ACC112 (cell line): ENCODE results near the gene AXIN1.
"Not testable (repeated sequence)": the region's sequence is repeated elsewhere in the genome, so short reads cannot be mapped to it uniquely, and the experiment has no call there.

ENCODE experiments used
- H2AFZ ChIP-seq: fragments of 200-600 bp; sonication (generic); one replicate; pipeline ENCODE4 v1.6.0; 2017; ENCODE audit warnings: antibody characterized with exemption, low read length; ENCODE audit not compliant: unreplicated experiment
- H3K27ac ChIP-seq: fragments of 200-600 bp; sonication (generic); 2 replicates; pipeline ENCODE4 v1.5.1; 2014; ENCODE audit warnings: low read depth, mild to moderate bottlenecking, antibody characterized with exemption, low read length, moderate library complexity
- H3K27me3 ChIP-seq: fragments of 200-600 bp; sonication (generic); 2 replicates; pipeline ENCODE4 v1.6.1; 2014; ENCODE audit warnings: mild to moderate bottlenecking, antibody characterized with exemption, low read length, moderate library complexity, mixed read lengths; ENCODE audit not compliant: insufficient read depth
- H3K36me3 ChIP-seq: fragments of 200-600 bp; sonication (generic); 2 replicates; pipeline ENCODE4 v1.6.1; 2016; ENCODE audit warnings: mild to moderate bottlenecking, antibody characterized with exemption, low read length, moderate library complexity, mixed read lengths; ENCODE audit not compliant: insufficient read depth
- H3K4me1 ChIP-seq: fragments of 200-600 bp; sonication (generic); one replicate; pipeline ENCODE4 v1.6.1; 2016; ENCODE audit warnings: low read length, mixed read lengths; ENCODE audit not compliant: insufficient read depth, unreplicated experiment, control insufficient read depth
- H3K4me3 ChIP-seq: fragments of 200-600 bp; sonication (generic); 2 replicates; pipeline ENCODE4 v1.5.1; 2014; ENCODE audit warnings: mild to moderate bottlenecking, low read depth, low read length
- H3K79me2 ChIP-seq: fragments of 200-600 bp; sonication (generic); one replicate; pipeline ENCODE4 v1.6.0; 2016; ENCODE audit warnings: low read length; ENCODE audit not compliant: control insufficient read depth, unreplicated experiment, insufficient read depth

The AXIN1 gene

DNA sequence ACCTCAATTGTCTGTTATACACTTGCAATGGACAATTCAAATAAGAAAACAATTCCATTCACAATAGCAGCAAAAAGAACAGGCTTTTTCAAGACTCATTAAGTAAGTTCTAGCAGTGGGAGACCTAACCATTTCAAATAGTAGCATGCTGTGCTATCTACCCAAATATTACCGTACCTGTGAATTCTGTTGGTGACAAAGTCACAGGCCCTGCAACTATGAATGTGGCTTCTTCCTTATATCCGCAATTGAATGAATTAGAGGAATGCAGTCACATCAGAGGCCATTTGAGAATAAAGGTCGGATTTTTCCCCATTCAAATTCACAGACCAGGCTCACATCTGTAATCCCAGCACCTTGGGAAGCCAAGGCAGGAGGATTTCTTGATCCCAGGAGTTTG lies 43.7 kb upstream of the AXIN1 start:
- peak overlapping the region; percentile 90 for H2AFZ ChIP-seq
- no peaks in the 10 kb centered on the region for H3K27me3 ChIP-seq
- peak overlapping the region; percentile 87 for H3K4me3 ChIP-seq
- no peaks in the 10 kb centered on the region for H3K36me3 ChIP-seq
- H3K4me1 ChIP-seq = peaks cover 12% of the 10 kb centered on the region
- peaks cover 9% of the 10 kb centered on the region for H3K79me2 ChIP-seq
- H3K27ac ChIP-seq = no peak overlapping the region

DNA sequence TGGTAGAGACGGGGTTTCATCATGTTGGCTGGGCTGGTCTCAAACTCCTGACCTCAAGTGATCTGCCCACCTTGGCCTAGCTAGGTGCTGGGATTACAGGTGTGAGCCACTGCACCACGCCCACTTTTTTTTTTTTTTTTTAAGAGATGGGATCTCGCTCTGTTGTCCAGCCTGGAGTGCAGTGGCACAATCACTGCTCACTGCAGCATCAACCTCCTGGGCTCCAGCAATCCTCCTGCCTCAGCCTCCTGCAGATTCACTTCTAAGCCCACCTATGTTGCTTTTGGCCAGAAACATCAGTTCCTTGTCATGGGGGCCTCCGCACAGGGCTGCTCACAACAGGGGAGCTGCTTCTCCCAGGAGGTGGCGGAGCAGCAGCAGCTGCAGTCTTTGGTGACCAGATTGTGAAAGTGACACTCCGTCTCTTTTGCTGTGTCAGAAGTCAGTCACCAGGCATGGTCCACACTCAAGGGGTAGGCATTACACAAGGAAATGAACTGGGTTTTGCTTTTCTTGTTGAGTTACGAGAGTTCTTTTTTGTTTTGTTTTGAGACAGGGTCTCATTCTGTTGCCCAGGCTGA lies 40.0 kb upstream of the AXIN1 start:
- no peaks in the 10 kb centered on the region for H3K4me1 ChIP-seq
- H3K4me3 ChIP-seq = no peak overlapping the region
- H2AFZ ChIP-seq = no peak overlapping the region
- H3K27me3 ChIP-seq = no peaks in the 10 kb centered on the region
- H3K27ac ChIP-seq = no peak overlapping the region
- H3K36me3 ChIP-seq = no peaks in the 10 kb centered on the region
- H3K79me2 ChIP-seq = no peaks in the 10 kb centered on the region

DNA sequence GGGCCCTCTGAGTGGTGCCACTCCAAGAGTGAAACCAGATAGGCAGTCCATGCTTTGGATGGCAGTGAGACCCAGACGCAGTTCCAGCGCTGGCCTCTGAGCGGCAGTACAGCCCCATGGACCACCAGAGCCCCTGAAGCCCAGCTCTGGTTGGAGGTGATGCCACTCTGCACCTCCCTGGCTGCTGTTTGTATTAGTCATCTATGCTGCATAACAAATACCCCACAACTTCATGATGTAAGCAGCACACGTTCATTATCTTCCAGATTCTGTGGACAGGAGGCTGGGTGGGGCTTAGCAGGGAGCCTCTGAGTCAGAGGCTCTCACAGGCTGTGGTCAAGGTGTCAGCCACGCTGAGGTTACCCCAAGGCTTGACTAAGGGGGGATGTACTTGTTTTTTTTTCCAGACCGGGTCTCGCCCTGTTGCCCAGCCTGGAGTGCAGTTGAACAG lies 39.4 kb upstream of the AXIN1 start:
- no peaks in the 10 kb centered on the region for H3K36me3 ChIP-seq
- no peak overlapping the region for H3K4me3 ChIP-seq
- H3K27me3 ChIP-seq = no peaks in the 10 kb centered on the region
- H3K79me2 ChIP-seq = no peaks in the 10 kb centered on the region
- no peak overlapping the region for H2AFZ ChIP-seq
- H3K4me1 ChIP-seq = no peaks in the 10 kb centered on the region
- H3K27ac ChIP-seq = no peak overlapping the region

DNA sequence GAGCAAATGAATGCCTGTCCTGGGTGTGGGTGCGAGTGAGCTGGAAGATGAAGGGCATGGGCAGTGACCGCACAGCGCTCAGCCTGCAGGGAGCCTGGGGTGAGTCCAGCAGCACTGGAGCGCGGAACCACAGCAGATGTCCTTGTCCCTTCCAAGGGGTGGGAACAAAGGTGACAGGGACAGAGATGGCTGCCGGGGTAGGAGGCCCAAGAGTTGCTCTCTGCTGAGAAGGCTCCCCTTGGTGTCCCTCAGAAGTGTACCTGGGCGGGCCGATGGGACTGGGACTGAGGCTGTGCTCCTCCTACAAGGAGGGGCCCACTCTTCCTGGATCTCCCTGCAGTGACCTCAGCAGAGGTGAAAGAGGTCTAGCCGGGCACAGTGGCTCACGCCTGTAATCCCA lies 36.8 kb upstream of the AXIN1 start:
- Histone ChIP-seq H2AFZ (no peak overlapping the region), H3K27me3 (no peaks in the 10 kb centered on the region), H3K27ac (no peak overlapping the region), H3K36me3 (no peaks in the 10 kb centered on the region), H3K4me3 (no peak overlapping the region), H3K79me2 (no peaks in the 10 kb centered on the region), H3K4me1 (no peaks in the 10 kb centered on the region)

DNA sequence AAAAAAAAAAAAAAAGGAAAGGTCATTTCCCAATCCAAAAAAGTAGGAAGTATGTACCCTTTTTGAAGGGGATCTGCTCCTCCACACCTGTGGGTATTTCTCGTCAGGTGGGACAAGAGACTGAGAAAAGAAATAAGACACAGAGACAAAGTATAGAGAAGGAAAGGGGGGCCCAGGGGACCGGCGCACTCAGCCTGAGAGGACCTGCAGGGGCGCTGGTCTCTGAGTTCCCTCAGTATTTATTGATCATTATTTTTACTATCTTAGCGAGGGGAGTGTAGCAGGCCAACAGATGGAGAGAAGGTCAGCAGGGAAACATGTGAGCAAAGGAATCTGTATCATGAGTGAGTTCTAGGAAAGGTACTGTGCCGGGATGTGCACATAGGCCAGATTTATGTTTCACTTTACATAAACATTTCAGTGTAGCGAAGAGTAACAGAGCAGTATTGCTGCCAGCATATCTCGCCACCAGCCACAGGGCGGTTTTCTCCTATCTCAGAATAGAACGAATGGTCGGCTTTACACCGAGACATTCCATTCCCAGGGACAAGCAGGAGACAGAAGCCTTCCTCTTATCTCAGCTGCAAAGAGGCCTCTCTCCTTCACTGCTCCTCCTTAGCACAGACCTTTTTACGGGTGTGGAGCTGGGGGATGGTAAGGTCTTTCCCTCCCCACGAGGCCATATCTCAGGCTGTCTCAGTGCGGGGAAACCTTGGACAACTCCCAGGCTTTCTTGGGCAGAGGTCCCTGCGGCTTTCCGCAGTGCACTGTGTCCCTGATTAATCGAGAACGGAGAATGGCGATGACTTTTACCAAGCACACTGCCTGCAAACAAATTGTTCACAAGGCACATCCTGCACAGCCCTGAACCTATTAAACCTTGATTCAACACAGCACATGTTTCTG lies 35.5 kb upstream of the AXIN1 start:
- H3K27ac ChIP-seq, H3K79me2 ChIP-seq, H3K4me3 ChIP-seq, H3K36me3 ChIP-seq, H3K4me1 ChIP-seq, H3K27me3 ChIP-seq: not testable (repeated sequence)
- peak overlapping the region; percentile 12 for H2AFZ ChIP-seq

DNA sequence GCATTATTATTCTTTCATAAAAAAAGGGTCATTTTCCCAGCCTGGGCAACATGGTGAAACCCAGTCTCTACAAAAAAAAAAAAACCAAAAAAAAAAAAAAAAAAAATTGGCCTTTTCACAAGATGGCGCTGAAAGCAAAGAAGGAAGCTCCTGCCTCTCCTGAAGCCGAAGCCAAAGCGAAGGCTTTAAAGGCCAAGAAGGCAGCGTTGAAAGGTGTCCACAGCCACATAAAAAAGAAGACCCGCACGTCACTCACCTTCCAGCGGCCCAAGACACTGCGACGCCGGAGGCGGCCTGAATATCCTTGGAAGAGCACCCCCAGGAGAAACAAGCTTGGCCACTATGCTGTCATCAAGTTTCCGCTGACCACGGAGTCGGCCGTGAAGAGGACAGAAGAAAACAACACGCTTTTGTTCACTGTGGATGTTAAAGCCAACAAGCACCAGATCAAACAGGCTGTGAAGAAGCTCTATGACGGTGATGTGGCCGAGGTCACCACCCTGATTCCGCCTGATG lies 34.2 kb upstream of the AXIN1 start:
- Histone ChIP-seq H2AFZ (no peak overlapping the region), H3K4me3 (no peak overlapping the region), H3K36me3 (no peaks in the 10 kb centered on the region), H3K79me2 (no peaks in the 10 kb centered on the region), H3K27ac (no peak overlapping the region), H3K4me1 (no peaks in the 10 kb centered on the region), H3K27me3 (no peaks in the 10 kb centered on the region)

DNA sequence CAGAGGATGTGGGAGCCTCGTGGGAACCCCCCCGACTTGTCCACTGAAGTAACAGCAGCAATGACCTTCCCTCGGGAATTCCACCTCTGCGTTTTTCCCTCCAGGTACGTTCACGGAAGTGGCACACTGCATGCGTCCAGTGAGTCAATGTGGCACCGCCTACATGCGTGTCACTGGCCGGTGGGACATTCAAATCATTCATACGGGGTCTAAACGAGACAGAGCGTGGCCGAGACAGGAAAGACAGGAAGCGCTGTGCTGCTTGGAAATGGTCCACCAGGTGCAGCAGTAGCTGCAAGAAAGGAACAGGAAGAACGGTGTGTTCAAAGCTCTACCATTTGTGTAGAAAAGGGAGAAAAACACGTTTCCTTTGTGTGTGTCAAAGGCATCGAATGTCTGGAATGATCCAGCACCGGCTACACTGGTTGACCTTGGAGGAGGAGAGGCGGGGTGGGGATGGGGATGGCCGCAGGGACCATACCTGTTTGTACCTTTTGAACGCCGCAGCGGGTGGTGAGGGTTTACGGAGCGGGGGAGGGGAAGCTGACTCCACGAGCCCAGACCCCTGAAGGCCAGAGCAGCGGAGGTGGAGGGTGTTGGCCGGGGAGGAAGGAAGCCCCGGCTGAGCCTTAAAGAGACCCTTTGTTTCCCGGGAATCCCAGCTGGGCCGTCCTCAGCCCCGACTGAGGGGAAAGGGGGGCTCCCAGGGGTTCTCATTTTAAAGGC lies 31.0 kb upstream of the AXIN1 start:
- Histone ChIP-seq H2AFZ (no peak overlapping the region), H3K79me2 (peaks cover 16% of the 10 kb centered on the region), H3K36me3 (no peaks in the 10 kb centered on the region), H3K27me3 (no peaks in the 10 kb centered on the region), H3K4me1 (no peaks in the 10 kb centered on the region), H3K4me3 (no peak overlapping the region; the same call in 1 of the 2 replicates), H3K27ac (no peak overlapping the region)

DNA sequence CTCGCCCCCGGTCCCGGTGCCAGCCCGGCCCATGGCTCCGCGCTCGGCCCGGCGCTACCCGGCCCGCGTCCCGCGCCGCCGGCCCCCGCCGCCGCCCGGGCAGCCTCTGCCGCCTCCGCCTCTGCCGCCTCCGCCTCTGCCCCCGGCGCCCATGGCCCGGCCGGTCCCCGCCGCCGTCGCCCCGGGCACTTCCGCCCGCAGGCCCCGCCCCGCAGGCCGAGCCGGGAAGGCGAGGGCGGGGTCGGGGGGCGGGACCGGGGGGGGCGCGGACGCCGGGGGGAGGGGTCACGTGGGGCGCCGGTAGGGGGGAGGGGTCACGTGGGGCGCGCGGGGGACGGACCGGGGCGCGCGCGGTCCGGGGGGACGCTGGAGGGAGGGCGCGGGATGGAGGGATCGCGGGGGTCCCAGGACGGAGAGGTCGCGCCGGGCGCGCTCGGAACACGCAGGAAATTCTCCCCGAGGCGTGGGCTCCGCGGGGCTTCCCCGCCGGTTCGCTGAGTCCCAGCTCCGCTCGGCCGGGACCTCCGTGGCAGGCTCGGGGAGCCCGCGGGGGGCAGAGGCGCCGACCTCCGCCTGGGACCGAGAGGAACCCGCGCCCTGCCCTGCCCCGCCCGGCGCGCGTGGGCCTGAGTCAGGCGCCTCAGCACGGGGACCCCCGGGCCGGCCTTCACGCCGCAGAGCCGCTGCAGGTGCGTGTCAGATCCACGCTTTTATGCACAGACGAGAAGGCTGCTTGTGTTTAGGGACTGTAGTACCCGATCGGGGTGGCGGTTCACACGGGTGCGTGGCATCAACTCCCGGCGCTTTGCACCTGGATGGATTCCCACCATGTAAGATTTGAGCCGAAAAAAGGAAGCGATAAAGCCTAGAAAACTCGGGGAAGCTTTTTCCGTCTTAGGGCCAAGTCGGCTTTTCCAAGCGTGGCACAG lies 29.5 kb upstream of the AXIN1 start, which contains the start of gene PGAP6:
TSS of gene PGAP6 (minus strand) at position 190 of the 929 bp plus-strand sequence. CDS start at position 33, 157 bp downstream.
- Histone ChIP-seq H3K36me3 (no peaks in the 10 kb centered on the region), H3K4me1 (no peaks in the 10 kb centered on the region), H3K4me3 (peak within 1 kb of the TSS; percentile 92), H3K79me2 (peaks cover 16% of the 10 kb centered on the region), H3K27ac (no peak within 1 kb of the TSS), H2AFZ (peak within 1 kb of the TSS; percentile 75), H3K27me3 (no peaks in the 10 kb centered on the region)

DNA sequence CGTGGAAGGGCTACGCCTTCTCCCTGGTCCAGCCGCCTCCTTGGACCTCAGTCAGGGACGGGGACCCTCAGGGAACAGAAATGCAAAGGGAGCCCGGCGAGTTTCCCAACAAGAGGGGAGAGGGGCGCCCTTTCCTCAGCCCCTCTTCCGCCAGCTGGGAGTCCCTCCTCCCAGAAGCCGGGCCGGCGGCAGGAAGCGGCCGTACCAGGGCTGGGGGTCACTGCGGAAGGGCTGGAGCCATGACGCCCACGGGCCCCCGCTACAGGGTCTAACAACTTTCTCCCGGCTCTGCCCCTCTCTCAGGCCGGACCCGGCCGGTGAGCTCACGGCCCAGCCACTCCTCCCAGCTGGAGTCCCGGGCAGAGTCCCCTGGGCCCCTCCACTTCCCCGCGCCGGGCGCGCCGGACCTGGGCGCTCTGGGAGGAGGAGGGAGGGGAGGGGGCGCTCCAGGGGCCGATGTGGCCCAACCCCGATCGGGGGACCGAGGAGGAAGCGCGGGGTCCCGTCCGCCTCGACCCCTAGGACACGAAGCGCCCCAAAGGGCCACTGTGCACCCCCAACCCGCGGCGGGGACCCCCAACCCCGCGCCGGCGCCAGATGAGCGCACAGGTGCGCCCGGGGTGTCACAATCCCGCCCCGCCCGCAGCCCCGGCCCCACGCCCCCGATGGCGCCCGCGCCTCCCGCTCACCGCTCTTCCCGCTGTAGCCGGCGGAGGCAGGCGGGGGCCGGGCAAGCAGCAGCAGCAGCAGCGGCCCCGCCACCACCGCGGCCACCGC lies 28.7 kb upstream of the AXIN1 start:
- Histone ChIP-seq H3K36me3 (no peaks in the 10 kb centered on the region), H3K27ac (no peak overlapping the region), H3K27me3 (no peaks in the 10 kb centered on the region), H2AFZ (peak overlapping the region; percentile 36), H3K4me1 (no peaks in the 10 kb centered on the region), H3K4me3 (peak overlapping the region; percentile 92), H3K79me2 (peaks cover 16% of the 10 kb centered on the region)
